Measurements from ENCODE around the gene KIF26B. TPM values are rescaled to one million over a fixed set of nuclear protein-coding genes. Genes with fewer than 3 reads are reported as not detected.

The KIF26B gene
- total and polyA plus RNA-seq, 10 of the 15 experiments (the other 5 are each of a cell fraction or from before 2014, with no cell fraction given) = 0.35 to 11.6 (median 2.2) TPM

- ChIA-PET RAD21 (ENCODE audit: unreplicated experiment) (no interaction called here), CTCF (no interaction called here), SMC1A (ENCODE audit: uncharacterized antibody, unreplicated experiment) (no interaction called here), POLR2A (no interaction called here)
- Histone ChIP-seq H3K4me3 (no peak overlapping the region), H3K79me2 (ENCODE audit: control insufficient read depth, insufficient read depth, low read length) (no peaks in the 10 kb centered on the region), H3K4me2 (ENCODE audit: control insufficient read depth, insufficient read depth) (no peak overlapping the region), H4K20me1 (ENCODE audit: control insufficient read depth, insufficient read depth) (no peaks in the 10 kb centered on the region), H3K27ac (ENCODE audit: control insufficient read depth, insufficient read depth) (no peak overlapping the region), H3K27me3 (replicated peaks in 1 of 2; ENCODE audit: control insufficient read depth in 2 of 2, insufficient read depth in 2 of 2, low read length in 1 of 2) (peaks cover 2% of the 10 kb centered on the region in 2 experiments; a peak in 2 of 4 replicates), H3K4me1 (ENCODE audit: control insufficient read depth, insufficient read depth, low read length) (no peaks in the 10 kb centered on the region), H3K9me3 (replicated peaks; ENCODE audit: control insufficient read depth, insufficient read depth, low read length) (no peaks in the 10 kb centered on the region), H2AFZ (ENCODE audit: control insufficient read depth, low read depth, low read length) (no peak overlapping the region), H3K9ac (ENCODE audit: control insufficient read depth, insufficient read depth, low read length) (no peak overlapping the region), H3K36me3 (ENCODE audit: control insufficient read depth in 2 of 2, insufficient read depth in 2 of 2, low read length in 1 of 2) (no peaks in the 10 kb centered on the region)
- DNase-seq (ENCODE audit: low read depth, low spot score) (no peak), FAIRE-seq (no peak), ATAC-seq (no peak)
- in situ Hi-C loops (cut with MboI) (no loop called here), intact Hi-C loops (cut with micrococcal nuclease; ENCODE audit: unreplicated experiment) (no loop called here)
- WGBS (ENCODE audit: insufficient coverage, insufficient replicate concordance, low lambda C conversion rate, missing lambda C conversion rate) = 12% methylated on average over 6 of the region's 6 CpGs
- no peak for TF ChIP-seq TCF12 (IDR thresholded peaks at IDR 0.05; ENCODE audit: low read depth, low read length)
- no peak for TF ChIP-seq SREBF1 (IDR thresholded peaks at IDR 0.05; ENCODE audit: low read length)
- TF ChIP-seq FOXM1 (IDR thresholded peaks at IDR 0.05; ENCODE audit: low read depth, low read length) = no peak
- TF ChIP-seq E2F4 (IDR thresholded peaks at IDR 0.05; ENCODE audit: low read depth, low read length) = no peak
- no peak for TF ChIP-seq BCL11A (IDR thresholded peaks at IDR 0.05; ENCODE audit: low read depth, low read length)
- TF ChIP-seq CBX5 (IDR thresholded peaks at IDR 0.05; ENCODE audit: low read depth) = no peak
- no peak for TF ChIP-seq EGR1 (IDR thresholded peaks at IDR 0.05; ENCODE audit: borderline replicate concordance in 1 of 2, low read depth in 2 of 2, low read length in 2 of 2)
- TF ChIP-seq ZBTB11 (CRISPR knock-in tag; IDR thresholded peaks at IDR 0.05) = no peak
- no peak for TF ChIP-seq BMI1 (IDR thresholded peaks at IDR 0.05; ENCODE audit: borderline replicate concordance)
- TF ChIP-seq ETV6 (conservative IDR thresholded peaks at IDR 0.05 in 1 of 2, IDR thresholded peaks at IDR 0.05 in 1 of 2; ENCODE audit: borderline replicate concordance in 1 of 2, low read depth in 1 of 2) = no peak
- no peak for TF ChIP-seq KLF5 (IDR thresholded peaks at IDR 0.05; ENCODE audit: partially characterized antibody)
- TF ChIP-seq DPF2 (IDR thresholded peaks at IDR 0.05) = no peak
- no peak for TF ChIP-seq NR2F1 (conservative IDR thresholded peaks at IDR 0.05)
- no peak for TF ChIP-seq RUNX3 (IDR thresholded peaks at IDR 0.05; ENCODE audit: low read length)
- no peak for TF ChIP-seq TCF7 (IDR thresholded peaks at IDR 0.05; ENCODE audit: borderline replicate concordance)
- TF ChIP-seq IRF4 (IDR thresholded peaks at IDR 0.05; ENCODE audit: low read depth, low read length) = no peak
- BruUV-seq (replicated peaks) = no TSS peak
Observed at GRCh38 chr1:245235156-245235555, 80.4 kb downstream of the KIF26B start.
